Endothelial cell of umbilical vein (primary cell): ENCODE results near the gene LRP2. TPM values are rescaled to one million over a fixed set of nuclear protein-coding genes. Genes with fewer than 3 reads are reported as not detected.

ENCODE experiments used
- BruUV-seq: library from RNA; stranded (reverse); fragments of 400-500 nt; replicated peaks from 2 replicates; lab custom pipeline; 2021; lab: Mats Ljungman, UMichigan
- CTCF ChIA-PET: fragments of 300-600, 350-600 bp; sonication (Branson Sonifier 250); formaldehyde crosslinking; loops from one replicate; lab custom pipeline; 2021; ENCODE audit warnings: antibody characterized with exemption, inconsistent platforms; lab: Charles Lee
- POLR2A ChIA-PET: fragments of 300-600, 350-600 bp; sonication (Branson Sonifier 250); formaldehyde crosslinking; loops from one replicate; lab custom pipeline; 2021; ENCODE audit warnings: antibody characterized with exemption, inconsistent platforms; lab: Charles Lee
- DNase-seq: peaks from one replicate; pipeline ENCODE4 v3.0.0-alpha.2; 2011; ENCODE audit warnings: low read depth, low spot score
- FAIRE-seq: peaks from 2 replicates; lab custom pipeline; 2011; peaks lifted over from hg19 to GRCh38; lab: Jason Lieb, UNC
- H2AFZ ChIP-seq: 2 replicates; pipeline ENCODE4 v1.6.0; 2012; ENCODE audit warnings: low read depth, low read length, control low read depth, inconsistent platforms
- H3K27ac ChIP-seq: 2 replicates; pipeline ENCODE4 v1.5.1; 2011; ENCODE audit warnings: low read depth, mild to moderate bottlenecking, control low read depth, low read length, moderate library complexity; ENCODE audit not compliant: insufficient read depth
- H3K27me3 ChIP-seq, 2 experiments: 2 replicates each; pipeline versions ENCODE4 v1.6.0 to v1.6.1; 2011; ENCODE audit warnings: low read length in 2 of 2, mixed read lengths in 1 of 2; ENCODE audit not compliant: control insufficient read depth in 2 of 2, insufficient read depth in 2 of 2
- H3K36me3 ChIP-seq, 2 experiments: 2 replicates in 1 of 2; 3 replicates in 1 of 2; pipeline ENCODE4 v1.5.1; 2011; ENCODE audit warnings: low read length in 2 of 2, mild to moderate bottlenecking in 1 of 2, moderate library complexity in 1 of 2; ENCODE audit not compliant: control insufficient read depth in 2 of 2, insufficient read depth in 2 of 2; ENCODE audit errors: extremely low read depth in 1 of 2
- H3K4me1 ChIP-seq: 3 replicates; pipeline ENCODE4 v1.5.1; 2011; ENCODE audit warnings: mild to moderate bottlenecking, low read length; ENCODE audit not compliant: control insufficient read depth, insufficient read depth; ENCODE audit errors: extremely low read depth
- H3K4me2 ChIP-seq: 2 replicates; pipeline ENCODE4 v1.6.1; 2011; ENCODE audit warnings: low read length, control low read depth, mixed read lengths; ENCODE audit not compliant: insufficient read depth
- H3K4me3 ChIP-seq, 3 experiments: fragments of 200-600 bp in 1 of 3; sonication (generic), shearing (Covaris generic) in 1 of 3; replicated peaks in 1 of 3; 2 replicates each; pipeline ENCODE4 v1.5.1; 2011 to 2016; ENCODE audit warnings: control low read depth in 3 of 3, low read length in 3 of 3, mild to moderate bottlenecking in 2 of 3, inconsistent platforms in 1 of 3, low read depth in 1 of 3, moderate library complexity in 1 of 3; ENCODE audit not compliant: insufficient read depth in 1 of 3
- H3K79me2 ChIP-seq: 2 replicates; pipeline ENCODE4 v1.6.0; 2012; ENCODE audit warnings: low read length, inconsistent platforms; ENCODE audit not compliant: control insufficient read depth, insufficient read depth
- H3K9ac ChIP-seq: replicated peaks from 2 replicates; pipeline ENCODE3; 2011; ENCODE audit warnings: low read length, control low read depth; ENCODE audit not compliant: insufficient read depth; ENCODE audit errors: extremely low read depth
- H3K9me1 ChIP-seq: replicated peaks from 3 replicates; pipeline ENCODE4 v1.6.0; 2011; ENCODE audit warnings: mild to moderate bottlenecking, low read length; ENCODE audit not compliant: control insufficient read depth, insufficient read depth; ENCODE audit errors: extremely low read depth
- H3K9me3 ChIP-seq: replicated peaks from 2 replicates; pipeline ENCODE4 v1.5.1; 2012; ENCODE audit warnings: low read length, inconsistent platforms; ENCODE audit not compliant: control insufficient read depth, insufficient read depth
- H4K20me1 ChIP-seq: replicated peaks from 2 replicates; pipeline ENCODE3; 2011; ENCODE audit warnings: mild to moderate bottlenecking, low read length; ENCODE audit not compliant: control insufficient read depth, insufficient read depth; ENCODE audit errors: extremely low read depth
- CTCF ChIP-seq, 2 donors: IDR thresholded peaks; 1 replicate in 1 of 2; 2 replicates in 1 of 2; pipeline ENCODE4 v1.5.1; 2011; ENCODE audit warnings: low read length in 2 of 2, mild to moderate bottlenecking in 2 of 2, moderate library complexity in 2 of 2, control low read depth in 1 of 2, inconsistent platforms in 1 of 2, low read depth in 1 of 2; ENCODE audit not compliant: insufficient read depth in 1 of 2; ENCODE audit errors: extremely low read depth in 1 of 2
- EZH2 ChIP-seq: IDR thresholded peaks from 2 replicates; pipeline ENCODE4 v1.6.1; 2012; ENCODE audit warnings: borderline replicate concordance, low read depth, mild to moderate bottlenecking, moderate library complexity, low read length, inconsistent platforms; ENCODE audit not compliant: severe bottlenecking
- FOS ChIP-seq: IDR thresholded peaks from 2 replicates; pipeline ENCODE4 v1.6.1; 2011; ENCODE audit warnings: mild to moderate bottlenecking, low read length, moderate library complexity, borderline replicate concordance; ENCODE audit not compliant: insufficient read depth
- GATA2 ChIP-seq: IDR thresholded peaks from 2 replicates; pipeline ENCODE4 v1.7.0; 2011; ENCODE audit warnings: low read depth, mild to moderate bottlenecking, moderate library complexity, mixed read lengths, low read length; ENCODE audit not compliant: insufficient read length, insufficient read depth
- JUN ChIP-seq: IDR thresholded peaks from 2 replicates; pipeline ENCODE4 v1.6.1; 2011; ENCODE audit warnings: borderline replicate concordance, low read depth; ENCODE audit not compliant: insufficient read length, insufficient read depth
- MAX ChIP-seq: IDR thresholded peaks from 2 replicates; pipeline ENCODE4 v1.6.1; 2011; ENCODE audit not compliant: insufficient read depth, insufficient read length
- MYC ChIP-seq: IDR thresholded peaks from one replicate; pipeline ENCODE4 v1.6.1; 2011; ENCODE audit warnings: mild to moderate bottlenecking, low read depth, low read length
- POLR2A ChIP-seq: IDR thresholded peaks from 2 replicates; pipeline ENCODE4 v1.6.1; 2012; ENCODE audit warnings: low read depth, mild to moderate bottlenecking, control low read depth, low read length
- POLR2AphosphoS5 ChIP-seq: IDR thresholded peaks from 2 replicates; pipeline ENCODE4 v1.6.1; 2012; ENCODE audit warnings: low read depth, mild to moderate bottlenecking, control low read depth, low read length, moderate library complexity; ENCODE audit not compliant: insufficient read depth
- dilution Hi-C: fragments of 300-500 bp; cut with MboI; formaldehyde crosslinking; loops from one replicate; pipeline ENCODE4 v1.15.0; 2019; ENCODE audit warnings: low sequenced_read_pairs; ENCODE audit not compliant: extremely low pct_ligation_motif_present
- intact Hi-C: fragments of 100-400 bp; cut with micrococcal nuclease; formaldehyde crosslinking; loops from one replicate; pipeline ENCODE4 v1.10.0; 2022
- polyA plus RNA-seq, 4 experiments: library from polyadenylated mRNA; depleted of rRNA in 3 of 4; stranded (reverse) in 3 of 4; unstranded in 1 of 4; fragments of >200 nt; gene quantifications; 2 replicates each; pipeline versions ENCODE4 v1.2.1 to v1.2.3, GENCODE V29; 2011 to 2012; ENCODE audit warnings: missing spikeins in 1 of 4
- total RNA-seq: library from RNA; stranded (reverse); gene quantifications from 2 replicates; pipeline ENCODE4 v1.2.3, GENCODE V29; 2021

The LRP2 gene
- total and polyA plus RNA-seq, 2 donors (not counting 3 experiments of a cell fraction or from before 2014, with no cell fraction given): not detected

GRCh38 chr2:169351725-169352124, 10.6 kb downstream of the LRP2 start:
- no peak for DNase-seq
- Histone ChIP-seq H3K27ac (no peak overlapping the region), H3K9me3 (no peaks in the 10 kb centered on the region), H3K9ac (no peak overlapping the region), H3K4me3 (no peak overlapping the region), H3K4me1 (no peaks in the 10 kb centered on the region), H3K79me2 (no peaks in the 10 kb centered on the region), H3K36me3 (no peaks in the 10 kb centered on the region), H3K27me3 (peaks cover 2 to 4% of the 10 kb centered on the region in 2 experiments), H3K9me1 (no peaks in the 10 kb centered on the region), H4K20me1 (no peaks in the 10 kb centered on the region), H2AFZ (no peak overlapping the region), H3K4me2 (no peak overlapping the region)
- BruUV-seq: no TSS peak
- intact Hi-C loops: no loop called here
- dilution Hi-C loops: no loop called here
- TF ChIP-seq POLR2A: no peak
- TF ChIP-seq GATA2: no peak
- no peak for TF ChIP-seq MYC
- TF ChIP-seq CTCF (IDR thresholded peaks at IDR 0.05; ENCODE audit: extremely low read depth in 1 of 2, insufficient read depth in 1 of 2, low read depth in 1 of 2, low read length in 2 of 2): no peak
- TF ChIP-seq FOS: no peak
- TF ChIP-seq EZH2: no peak
- TF ChIP-seq POLR2AphosphoS5: no peak
- TF ChIP-seq JUN: no peak
- TF ChIP-seq MAX: no peak
- FAIRE-seq: no peak
- ChIA-PET POLR2A (no interaction called here), CTCF (no interaction called here)
